GM21360 (cell line): Measurements from ENCODE around the gene IL1RAP.

Experiments
- ATAC-seq: cut with Tn5 transposase; IDR thresholded peaks from one replicate; pipeline ENCODE4 v1.9.1; 2021; ENCODE audit warnings: mild to moderate bottlenecking, moderate library complexity; ENCODE audit not compliant: unreplicated experiment

IL1RAP gene

DNA sequence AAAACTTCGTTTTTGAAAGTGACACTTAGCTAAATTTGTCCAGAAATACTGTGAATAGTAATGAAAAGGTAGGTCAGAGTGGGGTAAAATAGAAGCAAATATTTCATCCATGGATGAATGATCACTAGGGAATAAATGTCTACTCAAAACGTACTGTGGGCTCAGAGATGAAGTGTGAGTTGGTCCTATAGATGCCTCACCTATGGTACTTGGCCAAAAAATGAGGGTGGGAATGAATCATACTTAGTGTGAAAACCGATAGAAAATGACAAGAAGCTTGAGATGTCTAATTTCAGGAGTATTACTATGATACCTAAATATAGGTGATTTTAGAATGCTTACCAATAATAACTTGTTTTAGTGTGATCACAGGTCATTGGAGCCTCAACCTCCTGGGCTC, 192.7 kb downstream of the IL1RAP start:
- ATAC-seq = no peak
